WTC11 (cell line): ENCODE results near the gene ARHGAP26. TPM values are rescaled to one million over a fixed set of nuclear protein-coding genes. Genes with fewer than 3 reads are reported as not detected.

Experiments
- ATAC-seq: fragments of 200-7000 bp; cut with Tn5 transposase; 2 replicates; pipeline ENCODE4 v1.10.0; 2021; ENCODE audit warnings: mild to moderate bottlenecking, moderate library complexity
- CTCF ChIA-PET: fragments of 300-600 bp; sonication (Branson Sonifier 250); formaldehyde crosslinking; loops from one replicate; lab custom pipeline; 2021; ENCODE audit warnings: antibody characterized with exemption; lab: Charles Lee
- POLR2A ChIA-PET: fragments of 350-600 bp; sonication (Branson Sonifier 250); formaldehyde crosslinking; loops from one replicate; lab custom pipeline; 2021; ENCODE audit warnings: antibody characterized with exemption; lab: Charles Lee
- DNase-seq: peaks from one replicate; pipeline ENCODE4 v3.0.0; 2021; ENCODE audit warnings: low spot score
- H3K27ac Mint-ChIP-seq: 2 replicates; pipeline ENCODE4 v1.8.0; 2021; ENCODE audit warnings: mixed read lengths
- H3K27me3 Mint-ChIP-seq: 2 replicates; pipeline ENCODE4 v1.8.0; 2021; ENCODE audit warnings: low read depth, mild to moderate bottlenecking, moderate library complexity, mixed read lengths
- H3K36me3 Mint-ChIP-seq: 2 replicates; pipeline ENCODE4 v1.8.0; 2021; ENCODE audit warnings: mixed read lengths
- H3K4me1 Mint-ChIP-seq: 2 replicates; pipeline ENCODE4 v1.8.0; 2022; ENCODE audit warnings: mixed read lengths
- H3K4me3 Mint-ChIP-seq: 2 replicates; pipeline ENCODE4 v1.8.0; 2021; ENCODE audit warnings: mild to moderate bottlenecking, moderate library complexity, mixed read lengths
- H3K9me3 Mint-ChIP-seq: 2 replicates; pipeline ENCODE4 v1.8.0; 2021; ENCODE audit warnings: mixed read lengths
- ATF3 ChIP-seq: sonication (generic); formaldehyde crosslinking; conservative IDR thresholded peaks from 2 replicates; pipeline ENCODE4 v1.8.1; 2022; ENCODE audit warnings: mild to moderate bottlenecking, missing genetic modification reagents
- CBFB ChIP-seq: sonication (generic); formaldehyde crosslinking; IDR thresholded peaks from 2 replicates; pipeline ENCODE4 v1.8.1; 2022; ENCODE audit warnings: mild to moderate bottlenecking, low read depth, missing genetic modification reagents
- FOXJ3 ChIP-seq: sonication (generic); formaldehyde crosslinking; IDR thresholded peaks from 2 replicates; pipeline ENCODE4 v1.9.0; 2021; ENCODE audit warnings: missing genetic modification reagents, mild to moderate bottlenecking, borderline replicate concordance
- FOXK1 ChIP-seq: sonication (generic); formaldehyde crosslinking; IDR thresholded peaks from 2 replicates; pipeline ENCODE4 v1.8.0; 2022; ENCODE audit warnings: mild to moderate bottlenecking, moderate library complexity, missing genetic modification reagents
- FOXP1 ChIP-seq: sonication (generic); formaldehyde crosslinking; IDR thresholded peaks from 2 replicates; pipeline ENCODE4 v1.8.0; 2022; ENCODE audit warnings: missing genetic modification reagents, mild to moderate bottlenecking, moderate library complexity, borderline replicate concordance
- GRHL2 ChIP-seq: fragments of 250-450 bp; sonication (Bioruptor Pico); IDR thresholded peaks from 2 replicates; pipeline ENCODE4 v1.8.0; 2022; ENCODE audit warnings: mild to moderate bottlenecking, moderate library complexity; ENCODE audit not compliant: insufficient replicate concordance, severe bottlenecking
- JAZF1 ChIP-seq: fragments of 250-450 bp; sonication (Bioruptor Pico); IDR thresholded peaks from 2 replicates; pipeline ENCODE4 v1.9.0; 2021; ENCODE audit warnings: moderate library complexity, mild to moderate bottlenecking, inconsistent platforms
- KAT7 ChIP-seq: sonication (generic); formaldehyde crosslinking; IDR thresholded peaks from 2 replicates; pipeline ENCODE4 v1.8.1; 2023; ENCODE audit warnings: missing genetic modification reagents, mild to moderate bottlenecking, borderline replicate concordance
- MXD4 ChIP-seq: fragments of 250-450 bp; sonication (Bioruptor Pico); IDR thresholded peaks from 2 replicates; pipeline ENCODE4 v1.8.0; 2021; ENCODE audit warnings: mild to moderate bottlenecking, moderate library complexity, borderline replicate concordance
- NFYB ChIP-seq: sonication (generic); formaldehyde crosslinking; conservative IDR thresholded peaks from 2 replicates; pipeline ENCODE4 v1.8.0; 2022; ENCODE audit warnings: low read depth, missing genetic modification reagents
- NR1H2 ChIP-seq: sonication (generic); formaldehyde crosslinking; IDR thresholded peaks from 2 replicates; pipeline ENCODE4 v1.9.0; 2021; ENCODE audit warnings: mild to moderate bottlenecking, moderate library complexity, missing genetic modification reagents
- NR2C2 ChIP-seq: sonication (generic); formaldehyde crosslinking; IDR thresholded peaks from 2 replicates; pipeline ENCODE4 v1.8.0; 2022; ENCODE audit warnings: mild to moderate bottlenecking, missing genetic modification reagents
- OVOL2 ChIP-seq: fragments of 250-450 bp; sonication (Bioruptor Pico); IDR thresholded peaks from 2 replicates; pipeline ENCODE4 v1.9.0; 2021; ENCODE audit warnings: mild to moderate bottlenecking, borderline replicate concordance
- TCF7 ChIP-seq: sonication (generic); formaldehyde crosslinking; IDR thresholded peaks from 2 replicates; pipeline ENCODE4 v1.8.0; 2022; ENCODE audit warnings: mild to moderate bottlenecking, low read depth, missing genetic modification reagents, moderate library complexity
- ZNF121 ChIP-seq: sonication (generic); formaldehyde crosslinking; IDR thresholded peaks from 2 replicates; pipeline ENCODE4 v1.8.0; 2023; ENCODE audit warnings: missing genetic modification reagents
- ZNF512 ChIP-seq: sonication (generic); formaldehyde crosslinking; IDR thresholded peaks from 2 replicates; pipeline ENCODE4 v1.8.1; 2022; ENCODE audit warnings: missing genetic modification reagents, borderline replicate concordance
- total RNA-seq: library from RNA; stranded (reverse); gene quantifications from 3 replicates; pipeline ENCODE4 v1.2.3, GENCODE V29; 2021
- TF ChIP-seq, protein P1 (sequence below): sonication (generic); formaldehyde crosslinking; IDR thresholded peaks from 2 replicates; pipeline ENCODE4 v1.8.1; 2022; ENCODE audit warnings: low read depth, mild to moderate bottlenecking, moderate library complexity, missing genetic modification reagents, borderline replicate concordance
- TF ChIP-seq, protein P2 (sequence below): sonication (generic); formaldehyde crosslinking; IDR thresholded peaks from 2 replicates; pipeline ENCODE4 v1.8.0; 2023; ENCODE audit warnings: mild to moderate bottlenecking, missing genetic modification reagents
- TF ChIP-seq, protein P3 (sequence below): sonication (generic); formaldehyde crosslinking; IDR thresholded peaks from 2 replicates; pipeline ENCODE4 v1.8.1; 2023; ENCODE audit warnings: mild to moderate bottlenecking, missing genetic modification reagents, borderline replicate concordance
- TF ChIP-seq, protein P4 (sequence below): sonication (generic); formaldehyde crosslinking; IDR thresholded peaks from 2 replicates; pipeline ENCODE4 v1.8.1; 2022; ENCODE audit warnings: mild to moderate bottlenecking, moderate library complexity, missing genetic modification reagents
- TF ChIP-seq, protein P5 (sequence below): fragments of 250-450 bp; sonication (Bioruptor Pico); IDR thresholded peaks from 2 replicates; pipeline ENCODE4 v1.8.0; 2021; ENCODE audit warnings: mild to moderate bottlenecking

Gene ARHGAP26
- total RNA-seq, 1 experiment from 2014 or later = 22.3 TPM

GRCh38 chr5:143141652-143142051, 371.5 kb downstream of the ARHGAP26 start (continued):
- no peak for TF ChIP-seq ATF3 (CRISPR knock-in tag)
- no peak for TF ChIP-seq MXD4 (CRISPR knock-in tag)
- no peak for TF ChIP-seq CBFB (CRISPR knock-in tag)
- TF ChIP-seq, protein P1, sequence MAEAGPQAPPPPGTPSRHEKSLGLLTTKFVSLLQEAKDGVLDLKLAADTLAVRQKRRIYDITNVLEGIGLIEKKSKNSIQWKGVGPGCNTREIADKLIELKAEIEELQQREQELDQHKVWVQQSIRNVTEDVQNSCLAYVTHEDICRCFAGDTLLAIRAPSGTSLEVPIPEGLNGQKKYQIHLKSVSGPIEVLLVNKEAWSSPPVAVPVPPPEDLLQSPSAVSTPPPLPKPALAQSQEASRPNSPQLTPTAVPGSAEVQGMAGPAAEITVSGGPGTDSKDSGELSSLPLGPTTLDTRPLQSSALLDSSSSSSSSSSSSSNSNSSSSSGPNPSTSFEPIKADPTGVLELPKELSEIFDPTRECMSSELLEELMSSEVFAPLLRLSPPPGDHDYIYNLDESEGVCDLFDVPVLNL (CRISPR knock-in tag) = no peak
- TF ChIP-seq, all 79 proteins: peak for 0

DNA sequence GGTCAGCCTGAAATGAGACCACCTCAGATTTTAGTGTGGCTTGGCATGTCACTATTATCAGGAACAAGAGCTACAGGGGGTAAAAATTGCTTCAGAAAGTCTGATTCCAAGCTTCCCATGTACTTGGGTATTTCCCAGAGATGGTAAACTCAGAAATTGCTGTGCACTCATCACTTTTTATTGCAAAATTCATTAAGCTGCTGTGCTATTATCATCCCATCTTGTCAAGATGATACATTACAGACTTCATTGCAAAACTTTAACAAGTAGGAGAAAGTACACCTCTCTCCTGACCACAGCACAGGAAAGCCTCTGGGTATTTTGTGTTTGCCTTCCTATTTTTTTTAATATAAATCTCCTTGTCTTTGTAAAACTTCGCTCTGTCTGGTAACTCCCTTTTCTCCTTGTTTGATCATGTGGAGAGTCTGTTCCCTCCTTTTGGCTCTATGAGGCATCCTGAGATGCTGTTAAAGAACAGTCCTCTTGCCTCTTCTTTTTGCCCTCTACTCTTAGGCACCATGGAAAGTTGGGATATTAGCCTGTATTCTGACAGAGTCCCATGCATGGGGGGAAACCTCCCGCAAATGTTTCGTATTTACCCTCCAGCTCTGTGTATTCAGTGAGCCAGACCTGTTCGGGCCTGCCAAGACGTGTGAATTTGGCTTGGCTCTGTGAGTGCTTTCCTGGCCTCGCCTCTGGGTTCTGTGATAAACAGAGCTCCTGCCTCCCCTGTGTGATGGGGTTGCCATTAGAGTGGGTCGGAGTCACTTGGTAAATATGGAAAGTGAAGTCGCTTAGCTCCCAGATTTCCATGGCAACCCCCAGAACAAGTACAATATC, 372.6 kb downstream of the ARHGAP26 start:
- no peak for TF ChIP-seq ZNF512 (CRISPR knock-in tag)
- no peak for TF ChIP-seq FOXJ3
- no peak for TF ChIP-seq TCF7 (CRISPR knock-in tag)
- no peak for TF ChIP-seq NR2C2 (CRISPR knock-in tag)
- no peak for TF ChIP-seq KAT7 (CRISPR knock-in tag)
- TF ChIP-seq, protein P2, sequence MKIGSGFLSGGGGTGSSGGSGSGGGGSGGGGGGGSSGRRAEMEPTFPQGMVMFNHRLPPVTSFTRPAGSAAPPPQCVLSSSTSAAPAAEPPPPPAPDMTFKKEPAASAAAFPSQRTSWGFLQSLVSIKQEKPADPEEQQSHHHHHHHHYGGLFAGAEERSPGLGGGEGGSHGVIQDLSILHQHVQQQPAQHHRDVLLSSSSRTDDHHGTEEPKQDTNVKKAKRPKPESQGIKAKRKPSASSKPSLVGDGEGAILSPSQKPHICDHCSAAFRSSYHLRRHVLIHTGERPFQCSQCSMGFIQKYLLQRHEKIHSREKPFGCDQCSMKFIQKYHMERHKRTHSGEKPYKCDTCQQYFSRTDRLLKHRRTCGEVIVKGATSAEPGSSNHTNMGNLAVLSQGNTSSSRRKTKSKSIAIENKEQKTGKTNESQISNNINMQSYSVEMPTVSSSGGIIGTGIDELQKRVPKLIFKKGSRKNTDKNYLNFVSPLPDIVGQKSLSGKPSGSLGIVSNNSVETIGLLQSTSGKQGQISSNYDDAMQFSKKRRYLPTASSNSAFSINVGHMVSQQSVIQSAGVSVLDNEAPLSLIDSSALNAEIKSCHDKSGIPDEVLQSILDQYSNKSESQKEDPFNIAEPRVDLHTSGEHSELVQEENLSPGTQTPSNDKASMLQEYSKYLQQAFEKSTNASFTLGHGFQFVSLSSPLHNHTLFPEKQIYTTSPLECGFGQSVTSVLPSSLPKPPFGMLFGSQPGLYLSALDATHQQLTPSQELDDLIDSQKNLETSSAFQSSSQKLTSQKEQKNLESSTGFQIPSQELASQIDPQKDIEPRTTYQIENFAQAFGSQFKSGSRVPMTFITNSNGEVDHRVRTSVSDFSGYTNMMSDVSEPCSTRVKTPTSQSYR = no peak
- no peak for TF ChIP-seq FOXK1 (CRISPR knock-in tag)
- no peak for TF ChIP-seq OVOL2 (CRISPR knock-in tag)
- TF ChIP-seq NR1H2 = no peak
- TF ChIP-seq, all 79 proteins: peak for 0
- ChIA-PET CTCF (no interaction called here), POLR2A (no interaction called here)
- Mint-ChIP-seq H3K27ac (no peak overlapping the region), H3K9me3 (no peaks in the 10 kb centered on the region), H3K4me1 (no peaks in the 10 kb centered on the region), H3K36me3 (0 out of 2 replicates have a peak, but pooled peaks cover 3% of the 10 kb centered on the region), H3K27me3 (no peaks in the 10 kb centered on the region), H3K4me3 (no peak overlapping the region)
- no peak for DNase-seq
- ATAC-seq = no peak

DNA sequence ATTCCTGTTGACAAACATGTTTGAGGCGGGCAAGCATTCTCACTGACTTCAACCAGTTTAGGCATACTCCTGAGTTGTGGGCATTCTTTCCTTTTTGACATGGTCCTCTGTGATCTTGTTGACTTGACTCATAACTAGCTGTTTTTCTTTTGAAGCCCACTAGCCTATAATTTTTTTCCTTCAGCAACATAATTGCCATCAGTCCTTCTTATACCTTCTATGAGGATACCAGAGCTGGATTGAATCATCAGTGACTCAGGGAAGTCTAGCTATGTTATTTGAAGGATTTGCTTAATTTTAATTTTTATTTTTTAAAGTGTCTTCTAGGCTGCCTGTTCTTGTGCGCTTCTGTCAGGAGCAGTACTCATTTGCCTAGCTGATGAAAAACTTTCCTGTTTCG, 373.8 kb downstream of the ARHGAP26 start:
- H3K4me3 Mint-ChIP-seq = no peak overlapping the region
- ChIA-PET POLR2A (no interaction called here), CTCF (no interaction called here)
- H3K27ac Mint-ChIP-seq = no peak overlapping the region
- H3K27me3 Mint-ChIP-seq = no peaks in the 10 kb centered on the region
- DNase-seq = no peak
- no peaks in the 10 kb centered on the region for H3K4me1 Mint-ChIP-seq
- ATAC-seq = no peak
- 0 out of 2 replicates have a peak, but pooled peaks cover 3% of the 10 kb centered on the region for H3K36me3 Mint-ChIP-seq
- H3K9me3 Mint-ChIP-seq = no peaks in the 10 kb centered on the region
- TF ChIP-seq, protein P3, sequence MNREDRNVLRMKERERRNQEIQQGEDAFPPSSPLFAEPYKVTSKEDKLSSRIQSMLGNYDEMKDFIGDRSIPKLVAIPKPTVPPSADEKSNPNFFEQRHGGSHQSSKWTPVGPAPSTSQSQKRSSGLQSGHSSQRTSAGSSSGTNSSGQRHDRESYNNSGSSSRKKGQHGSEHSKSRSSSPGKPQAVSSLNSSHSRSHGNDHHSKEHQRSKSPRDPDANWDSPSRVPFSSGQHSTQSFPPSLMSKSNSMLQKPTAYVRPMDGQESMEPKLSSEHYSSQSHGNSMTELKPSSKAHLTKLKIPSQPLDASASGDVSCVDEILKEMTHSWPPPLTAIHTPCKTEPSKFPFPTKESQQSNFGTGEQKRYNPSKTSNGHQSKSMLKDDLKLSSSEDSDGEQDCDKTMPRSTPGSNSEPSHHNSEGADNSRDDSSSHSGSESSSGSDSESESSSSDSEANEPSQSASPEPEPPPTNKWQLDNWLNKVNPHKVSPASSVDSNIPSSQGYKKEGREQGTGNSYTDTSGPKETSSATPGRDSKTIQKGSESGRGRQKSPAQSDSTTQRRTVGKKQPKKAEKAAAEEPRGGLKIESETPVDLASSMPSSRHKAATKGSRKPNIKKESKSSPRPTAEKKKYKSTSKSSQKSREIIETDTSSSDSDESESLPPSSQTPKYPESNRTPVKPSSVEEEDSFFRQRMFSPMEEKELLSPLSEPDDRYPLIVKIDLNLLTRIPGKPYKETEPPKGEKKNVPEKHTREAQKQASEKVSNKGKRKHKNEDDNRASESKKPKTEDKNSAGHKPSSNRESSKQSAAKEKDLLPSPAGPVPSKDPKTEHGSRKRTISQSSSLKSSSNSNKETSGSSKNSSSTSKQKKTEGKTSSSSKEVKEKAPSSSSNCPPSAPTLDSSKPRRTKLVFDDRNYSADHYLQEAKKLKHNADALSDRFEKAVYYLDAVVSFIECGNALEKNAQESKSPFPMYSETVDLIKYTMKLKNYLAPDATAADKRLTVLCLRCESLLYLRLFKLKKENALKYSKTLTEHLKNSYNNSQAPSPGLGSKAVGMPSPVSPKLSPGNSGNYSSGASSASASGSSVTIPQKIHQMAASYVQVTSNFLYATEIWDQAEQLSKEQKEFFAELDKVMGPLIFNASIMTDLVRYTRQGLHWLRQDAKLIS (CRISPR knock-in tag) = no peak
- no peak for TF ChIP-seq JAZF1 (CRISPR knock-in tag)
- no peak for TF ChIP-seq GRHL2 (CRISPR knock-in tag)
- TF ChIP-seq, protein P4, sequence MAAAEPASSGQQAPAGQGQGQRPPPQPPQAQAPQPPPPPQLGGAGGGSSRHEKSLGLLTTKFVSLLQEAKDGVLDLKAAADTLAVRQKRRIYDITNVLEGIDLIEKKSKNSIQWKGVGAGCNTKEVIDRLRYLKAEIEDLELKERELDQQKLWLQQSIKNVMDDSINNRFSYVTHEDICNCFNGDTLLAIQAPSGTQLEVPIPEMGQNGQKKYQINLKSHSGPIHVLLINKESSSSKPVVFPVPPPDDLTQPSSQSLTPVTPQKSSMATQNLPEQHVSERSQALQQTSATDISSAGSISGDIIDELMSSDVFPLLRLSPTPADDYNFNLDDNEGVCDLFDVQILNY = no peak
- no peak for TF ChIP-seq FOXP1 (CRISPR knock-in tag)
- TF ChIP-seq, protein P5, sequence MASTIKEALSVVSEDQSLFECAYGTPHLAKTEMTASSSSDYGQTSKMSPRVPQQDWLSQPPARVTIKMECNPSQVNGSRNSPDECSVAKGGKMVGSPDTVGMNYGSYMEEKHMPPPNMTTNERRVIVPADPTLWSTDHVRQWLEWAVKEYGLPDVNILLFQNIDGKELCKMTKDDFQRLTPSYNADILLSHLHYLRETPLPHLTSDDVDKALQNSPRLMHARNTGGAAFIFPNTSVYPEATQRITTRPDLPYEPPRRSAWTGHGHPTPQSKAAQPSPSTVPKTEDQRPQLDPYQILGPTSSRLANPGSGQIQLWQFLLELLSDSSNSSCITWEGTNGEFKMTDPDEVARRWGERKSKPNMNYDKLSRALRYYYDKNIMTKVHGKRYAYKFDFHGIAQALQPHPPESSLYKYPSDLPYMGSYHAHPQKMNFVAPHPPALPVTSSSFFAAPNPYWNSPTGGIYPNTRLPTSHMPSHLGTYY (CRISPR knock-in tag) = no peak
- no peak for TF ChIP-seq ZNF121
- no peak for TF ChIP-seq NFYB (CRISPR knock-in tag)
